Endothelial cell of umbilical vein (primary cell): ENCODE measurements around the gene MRNIP.

Experiments used
- POLR2A ChIP-seq: IDR thresholded peaks from 2 replicates; pipeline ENCODE4 v1.6.1; 2012; ENCODE audit warnings: low read depth, mild to moderate bottlenecking, control low read depth, low read length
- TF ChIP-seq, protein P1 (sequence below), 2 donors: IDR thresholded peaks; 1 replicate in 1 of 2; 2 replicates in 1 of 2; pipeline ENCODE4 v1.5.1; 2011; ENCODE audit warnings: low read length in 2 of 2, mild to moderate bottlenecking in 2 of 2, moderate library complexity in 2 of 2, control low read depth in 1 of 2, inconsistent platforms in 1 of 2, low read depth in 1 of 2; ENCODE audit not compliant: insufficient read depth in 1 of 2; ENCODE audit errors: extremely low read depth in 1 of 2

DNA sequence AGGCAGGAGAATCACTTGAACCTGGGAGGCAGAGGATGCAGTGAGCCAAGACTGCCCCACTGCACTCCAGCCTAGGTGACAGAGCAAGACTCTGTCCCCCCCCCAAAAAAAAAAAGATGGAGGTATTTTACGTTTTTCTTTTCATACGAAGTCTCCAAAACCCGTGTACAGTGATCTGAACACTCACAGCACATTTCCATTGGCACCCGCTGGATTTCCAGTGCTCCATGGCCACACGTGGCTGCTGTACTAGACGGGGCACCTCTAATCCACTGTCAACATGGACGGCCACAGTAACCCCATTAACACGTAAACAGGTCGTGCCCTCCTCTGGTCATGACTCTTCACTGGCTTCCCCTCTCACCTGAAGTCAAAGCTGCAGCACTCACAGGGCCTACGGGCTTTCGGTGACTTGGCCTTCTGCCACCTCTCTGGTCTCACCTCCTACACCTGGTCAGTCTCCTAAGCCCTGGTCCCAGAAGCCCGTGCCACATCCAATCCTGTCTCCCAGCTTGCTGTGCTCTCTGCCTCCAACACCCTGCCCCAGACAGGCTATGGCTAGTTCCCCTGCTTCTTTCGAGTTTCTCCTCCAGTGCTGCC, 27.0 kb upstream of the MRNIP start:
- TF ChIP-seq, protein P1, sequence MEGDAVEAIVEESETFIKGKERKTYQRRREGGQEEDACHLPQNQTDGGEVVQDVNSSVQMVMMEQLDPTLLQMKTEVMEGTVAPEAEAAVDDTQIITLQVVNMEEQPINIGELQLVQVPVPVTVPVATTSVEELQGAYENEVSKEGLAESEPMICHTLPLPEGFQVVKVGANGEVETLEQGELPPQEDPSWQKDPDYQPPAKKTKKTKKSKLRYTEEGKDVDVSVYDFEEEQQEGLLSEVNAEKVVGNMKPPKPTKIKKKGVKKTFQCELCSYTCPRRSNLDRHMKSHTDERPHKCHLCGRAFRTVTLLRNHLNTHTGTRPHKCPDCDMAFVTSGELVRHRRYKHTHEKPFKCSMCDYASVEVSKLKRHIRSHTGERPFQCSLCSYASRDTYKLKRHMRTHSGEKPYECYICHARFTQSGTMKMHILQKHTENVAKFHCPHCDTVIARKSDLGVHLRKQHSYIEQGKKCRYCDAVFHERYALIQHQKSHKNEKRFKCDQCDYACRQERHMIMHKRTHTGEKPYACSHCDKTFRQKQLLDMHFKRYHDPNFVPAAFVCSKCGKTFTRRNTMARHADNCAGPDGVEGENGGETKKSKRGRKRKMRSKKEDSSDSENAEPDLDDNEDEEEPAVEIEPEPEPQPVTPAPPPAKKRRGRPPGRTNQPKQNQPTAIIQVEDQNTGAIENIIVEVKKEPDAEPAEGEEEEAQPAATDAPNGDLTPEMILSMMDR (IDR thresholded peaks at IDR 0.05; ENCODE audit: extremely low read depth in 1 of 2, insufficient read depth in 1 of 2, low read depth in 1 of 2, low read length in 2 of 2), result no peak
- no peak for TF ChIP-seq POLR2A
